EH (cell line): ENCODE results near the gene MSANTD1.
A peak's percentile ranks its signal among the peaks of the same experiment; 100 is the strongest.

Source experiments
- DNase-seq: peaks from one replicate; pipeline ENCODE4 v3.0.0-alpha.2; 2015; ENCODE audit warnings: low read depth

The MSANTD1 gene

GRCh38 chr4:3217266-3217665 lies 31.7 kb upstream of the MSANTD1 start:
- no peak for DNase-seq

- DNase-seq, result no peak
These were observed 31.2 kb upstream of the MSANTD1 start for GRCh38 chr4:3217771-3218170.

GRCh38 chr4:3218824-3219760 lies 29.9 kb upstream of the MSANTD1 start:
- DNase-seq, result no peak

- no peak for DNase-seq
These were observed 29.0 kb upstream of the MSANTD1 start for GRCh38 chr4:3219761-3220475.

GRCh38 chr4:3220476-3221183 lies 28.3 kb upstream of the MSANTD1 start:
- DNase-seq, result no peak

GRCh38 chr4:3221184-3221494 lies 27.8 kb upstream of the MSANTD1 start:
- no peak for DNase-seq

GRCh38 chr4:3221996-3222395 lies 27.0 kb upstream of the MSANTD1 start:
- DNase-seq, result no peak

- no peak for DNase-seq
These were observed 25.6 kb upstream of the MSANTD1 start for GRCh38 chr4:3223346-3223745.

- no peak for DNase-seq
These were observed 24.8 kb upstream of the MSANTD1 start for GRCh38 chr4:3223956-3224748.

- DNase-seq, result no peak
These were observed 23.7 kb upstream of the MSANTD1 start for GRCh38 chr4:3225071-3225850.

- DNase-seq, result no peak
These were observed 23.0 kb upstream of the MSANTD1 start for GRCh38 chr4:3225936-3226335.

GRCh38 chr4:3226467-3226866 lies 22.5 kb upstream of the MSANTD1 start:
- DNase-seq, result no peak

- DNase-seq, result no peak
These were observed 22.0 kb upstream of the MSANTD1 start for GRCh38 chr4:3226944-3227343.

GRCh38 chr4:3227878-3228675 lies 20.9 kb upstream of the MSANTD1 start:
- DNase-seq, result peak; percentile 37

GRCh38 chr4:3228881-3229280 lies 20.1 kb upstream of the MSANTD1 start:
- no peak for DNase-seq

GRCh38 chr4:3229328-3229727 lies 19.6 kb upstream of the MSANTD1 start:
- no peak for DNase-seq

GRCh38 chr4:3229964-3230363 lies 19.0 kb upstream of the MSANTD1 start:
- DNase-seq, result no peak

GRCh38 chr4:3231471-3231870 lies 17.5 kb upstream of the MSANTD1 start:
- peak; percentile 18 for DNase-seq

- DNase-seq, result no peak
These were observed 17.0 kb upstream of the MSANTD1 start for GRCh38 chr4:3232001-3232400.

GRCh38 chr4:3232871-3233271 lies 16.1 kb upstream of the MSANTD1 start:
- DNase-seq, result no peak
